ENCODE results near the gene ABCD3.
"Not testable (repeated sequence)": the region's sequence is repeated elsewhere in the genome, so short reads cannot be mapped to it uniquely, and the experiment has no call there.

ABCD3 gene

DNA sequence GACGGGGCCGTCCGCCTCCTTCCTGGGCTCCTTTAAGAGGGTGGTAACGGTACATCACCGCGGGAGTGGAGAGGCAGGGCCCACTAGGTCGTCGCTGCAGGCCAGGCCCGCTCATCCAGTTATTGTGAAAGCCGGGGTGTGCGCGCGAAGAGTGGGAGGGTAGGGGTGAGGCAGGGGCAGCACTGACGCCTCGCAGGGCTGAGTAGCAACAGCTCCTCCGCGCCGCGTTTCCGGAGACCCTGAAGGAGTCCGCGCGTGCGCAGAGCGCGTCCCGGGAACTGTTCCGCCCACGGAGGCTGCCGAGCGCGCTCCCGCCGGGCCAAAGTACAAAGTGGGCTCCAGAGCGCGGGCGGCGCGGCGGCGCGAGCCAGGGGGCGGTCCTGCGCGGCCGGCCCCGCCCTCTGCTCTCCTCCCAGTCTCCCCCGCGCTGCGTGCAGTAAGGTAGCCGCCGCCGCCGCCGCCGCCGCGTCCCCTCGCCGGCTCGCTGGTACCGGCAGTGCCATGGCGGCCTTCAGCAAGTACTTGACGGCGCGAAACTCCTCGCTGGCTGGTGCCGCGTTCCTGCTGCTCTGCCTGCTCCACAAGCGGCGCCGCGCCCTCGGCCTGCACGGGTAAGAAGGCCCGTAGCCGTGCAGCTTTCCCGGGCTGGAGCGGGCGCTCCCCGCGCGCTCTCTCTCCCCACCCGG, at the start of gene ABCD3:
Gene ABCD3 (plus strand): TSS at position 412 of the 686 bp plus-strand sequence. CDS start 90 bp downstream, at position 502.
- DNase-seq = peak; percentile 98

DNA sequence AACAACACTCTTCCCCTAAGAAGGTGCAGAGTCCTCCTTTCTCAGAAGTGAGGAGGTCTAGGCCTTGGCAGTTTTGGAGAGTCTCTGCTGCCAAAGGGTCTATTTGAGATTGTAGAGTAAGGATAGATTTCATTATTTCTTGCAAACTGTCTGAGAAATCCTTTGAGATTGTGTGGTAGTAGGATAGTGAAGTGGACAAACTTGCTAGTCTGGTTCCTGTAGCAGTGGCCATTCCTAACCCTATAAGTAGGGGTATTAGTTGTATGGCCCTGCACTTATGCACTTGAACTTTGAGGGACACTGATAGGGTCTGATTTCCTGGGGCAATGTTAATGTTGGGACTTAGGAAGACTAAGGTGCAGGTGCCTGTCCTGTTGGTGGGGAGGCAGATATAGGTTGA, 45.4 kb upstream of the ABCD3 start:
- DNase-seq = not testable (repeated sequence)

DNA sequence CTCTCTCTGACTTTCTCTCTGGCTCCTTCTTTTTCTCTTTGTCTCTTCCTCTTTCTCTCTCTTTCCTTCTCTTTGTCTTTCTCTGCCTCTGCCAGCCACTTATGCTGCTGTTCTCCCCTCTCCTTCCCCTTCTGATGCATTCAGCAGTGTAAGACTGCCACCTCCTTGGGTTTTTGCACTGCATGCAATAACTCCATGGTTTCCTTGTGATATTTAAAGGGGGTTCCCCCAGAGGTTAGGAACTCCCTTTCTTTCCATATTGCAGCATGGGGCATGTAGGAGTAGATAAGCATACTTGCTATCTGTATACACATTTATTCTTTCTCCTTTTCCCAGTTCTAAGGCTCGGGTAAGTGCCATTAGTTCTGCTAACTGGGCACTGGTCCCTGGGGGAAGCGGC, 44.9 kb upstream of the ABCD3 start:
- not testable (repeated sequence) for DNase-seq

DNA sequence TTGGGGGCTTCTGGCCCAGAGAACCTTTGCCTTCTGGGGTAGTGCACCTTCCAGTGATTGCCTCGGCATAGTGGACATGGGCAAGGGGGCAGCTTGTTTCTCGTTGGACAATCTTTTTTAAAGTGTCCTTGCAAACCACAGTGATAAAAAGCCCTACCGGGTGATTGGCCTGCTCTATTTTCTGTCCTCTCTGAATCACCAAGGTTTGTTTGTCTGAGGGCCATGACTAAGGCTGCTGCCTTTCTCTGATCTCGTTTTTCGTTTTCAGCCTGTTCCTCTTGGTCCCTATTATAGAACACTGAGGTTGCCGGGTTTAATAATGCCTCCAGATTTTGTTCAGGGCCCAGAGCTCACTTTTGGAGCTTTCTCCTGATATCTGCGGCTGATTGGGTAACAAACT, 42.5 kb upstream of the ABCD3 start:
- not testable (repeated sequence) for DNase-seq

DNA sequence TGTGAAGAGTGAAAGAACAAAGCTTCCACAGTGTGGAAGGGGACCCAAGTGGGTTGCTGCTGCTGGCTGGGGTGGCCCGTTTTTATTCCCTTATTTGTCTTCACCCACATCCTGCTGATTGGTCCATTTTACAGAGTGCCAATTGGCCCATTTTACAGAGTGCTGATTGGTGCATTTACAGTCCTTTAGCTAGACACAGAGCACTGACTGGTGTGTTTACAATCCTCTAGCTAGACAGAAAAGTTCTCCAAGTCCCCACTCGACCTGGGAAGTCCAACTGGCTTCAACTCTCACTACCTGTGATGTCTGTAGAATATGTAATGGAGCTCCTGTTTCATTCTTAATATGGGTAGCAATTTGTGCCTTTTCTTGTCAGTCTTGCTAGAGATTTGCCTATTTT, 39.7 kb upstream of the ABCD3 start:
- DNase-seq = not testable (repeated sequence)

DNA sequence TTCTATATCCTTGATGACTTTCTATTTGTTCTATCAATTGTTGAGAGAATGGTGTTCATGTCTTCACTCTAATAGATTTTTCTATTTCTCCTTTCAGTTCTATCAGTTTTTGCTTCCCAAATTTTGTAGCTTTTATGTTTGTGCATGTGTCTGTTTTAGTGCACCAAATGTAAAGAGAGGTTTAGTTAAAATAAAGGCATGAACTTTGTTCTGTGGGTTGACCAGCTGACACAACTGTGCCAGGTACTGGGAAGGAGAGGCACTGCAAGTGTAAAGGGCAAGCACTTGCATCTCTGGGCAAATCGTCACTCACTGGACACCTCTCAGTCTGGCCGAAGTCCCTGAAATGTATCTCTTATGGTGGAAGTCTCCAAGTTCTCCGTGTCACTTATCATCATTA, 38.6 kb upstream of the ABCD3 start:
- DNase-seq = no peak

DNA sequence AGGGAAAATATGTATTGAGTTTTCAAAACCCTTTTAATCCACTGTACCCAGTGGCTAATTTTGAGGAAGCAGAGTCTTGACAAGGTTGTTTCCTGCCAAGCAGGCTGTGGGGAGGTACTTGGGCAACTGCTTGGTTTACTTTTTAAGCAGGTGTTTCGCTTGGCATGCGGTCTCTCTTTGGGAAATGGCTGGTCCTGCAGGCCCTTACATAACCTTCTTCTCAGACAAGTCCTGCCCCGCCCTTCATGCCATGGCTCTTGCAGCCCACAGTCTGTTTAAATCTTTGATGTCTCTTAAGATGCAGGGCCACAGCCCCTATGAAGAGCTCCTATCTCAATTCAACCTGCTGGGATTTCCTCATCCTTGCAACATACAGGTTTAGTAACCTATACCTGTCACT, 36.0 kb upstream of the ABCD3 start:
- no peak for DNase-seq

DNA sequence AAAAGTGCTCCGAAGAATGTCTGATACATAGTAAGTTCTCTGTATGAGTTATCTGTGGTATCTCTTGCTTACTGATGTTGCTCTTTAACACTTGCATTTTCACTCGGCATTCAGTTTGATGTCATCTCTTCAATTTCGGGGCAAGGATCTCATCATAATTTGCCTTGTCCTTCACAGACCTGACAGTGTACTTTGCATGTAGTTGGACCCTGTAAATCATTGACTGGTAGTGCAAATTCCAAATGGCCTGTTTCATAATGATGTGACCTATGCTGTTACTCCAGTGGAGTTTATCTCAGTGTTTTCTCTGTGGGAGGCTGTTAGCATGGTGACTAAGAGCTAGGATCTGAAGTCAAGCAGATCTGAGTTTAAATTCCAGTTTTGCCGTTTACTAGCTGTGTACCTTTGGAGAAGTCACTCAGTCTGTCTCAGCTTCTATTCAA, 34.2 kb upstream of the ABCD3 start:
- DNase-seq = no peak

DNA sequence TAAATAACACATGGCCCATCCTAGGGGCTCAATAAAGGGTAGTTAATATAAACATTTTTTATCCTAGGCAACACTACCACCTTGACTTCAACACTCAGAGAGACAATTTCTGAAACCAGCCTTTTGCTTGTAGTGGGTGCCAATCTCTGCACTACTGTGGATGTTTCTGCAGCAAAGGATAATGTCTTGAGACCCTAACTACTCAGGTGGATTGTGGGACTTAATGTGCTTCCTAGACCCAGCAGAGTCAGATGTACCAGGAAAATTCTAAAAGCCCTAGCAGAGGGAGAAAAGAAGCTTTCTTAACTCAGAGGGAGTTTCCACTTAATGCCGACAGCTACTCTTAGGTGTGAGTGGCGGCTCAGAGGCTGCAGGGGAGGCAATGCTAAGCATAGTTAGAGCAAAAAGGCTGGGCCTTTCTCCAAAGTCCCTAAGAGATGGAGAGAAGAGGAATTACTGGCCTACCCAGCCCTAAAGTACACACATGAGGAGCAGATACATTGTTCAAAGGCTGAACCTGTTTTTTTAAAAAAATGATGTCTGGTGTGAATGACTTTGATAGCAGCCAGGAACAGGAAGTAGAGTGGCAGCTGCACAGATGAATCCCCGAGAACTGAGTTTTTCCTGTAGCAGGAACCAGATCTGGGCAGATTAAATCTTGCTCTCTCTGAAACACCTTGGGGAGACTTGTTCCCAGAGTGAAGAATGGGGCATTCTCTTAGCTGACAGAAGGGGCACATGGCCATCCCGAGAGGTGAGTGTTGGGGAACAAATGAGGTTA, 33.5 kb upstream of the ABCD3 start:
- DNase-seq = no peak

DNA sequence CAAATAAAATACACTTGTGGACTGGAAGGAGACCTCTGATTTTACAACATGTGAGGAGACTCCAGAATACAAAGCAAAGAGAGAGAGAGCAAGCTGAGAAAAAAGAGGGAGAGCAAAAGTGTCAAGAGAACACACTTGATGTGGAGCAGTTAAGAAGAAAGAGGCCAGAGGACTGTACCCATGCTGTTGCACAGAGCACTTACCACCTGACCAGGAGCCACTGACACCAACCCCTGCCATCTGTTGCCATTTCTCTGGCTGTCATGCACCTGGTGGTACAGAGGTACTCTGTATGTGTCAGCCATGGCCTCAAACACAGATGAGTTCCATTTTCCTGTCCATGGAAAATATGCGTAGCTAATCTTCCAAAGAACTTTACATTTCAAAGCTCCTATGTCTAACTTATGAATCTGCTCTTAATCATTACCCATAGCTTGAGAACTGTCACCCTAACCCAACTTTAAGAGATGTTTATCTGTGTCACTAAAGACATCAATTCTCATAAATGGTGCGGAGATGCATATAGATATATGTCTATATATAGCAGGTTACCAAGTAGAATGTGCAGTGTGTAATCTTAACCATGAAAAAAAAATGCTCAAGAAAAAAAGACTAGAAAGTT, 32.8 kb upstream of the ABCD3 start:
- DNase-seq = no peak

DNA sequence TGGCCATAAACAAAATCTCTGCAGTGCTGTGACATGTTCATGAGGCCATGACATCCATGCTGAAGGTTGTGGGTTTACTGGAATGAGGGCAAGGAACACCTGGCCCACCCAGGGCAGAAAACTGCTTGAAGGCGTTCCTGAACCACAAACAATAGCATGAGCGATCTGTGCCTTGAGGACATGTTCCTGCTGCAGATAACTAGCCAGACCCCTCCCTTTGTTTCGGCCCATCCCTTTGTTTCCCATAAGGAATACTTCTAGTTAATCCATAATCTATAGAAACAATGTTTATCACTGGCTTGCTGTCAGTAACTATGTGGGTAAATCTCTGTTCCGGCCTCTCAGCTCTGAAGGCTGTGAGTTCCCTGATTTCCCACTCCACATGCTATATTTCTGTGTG, 28.9 kb upstream of the ABCD3 start:
- DNase-seq = no peak

DNA sequence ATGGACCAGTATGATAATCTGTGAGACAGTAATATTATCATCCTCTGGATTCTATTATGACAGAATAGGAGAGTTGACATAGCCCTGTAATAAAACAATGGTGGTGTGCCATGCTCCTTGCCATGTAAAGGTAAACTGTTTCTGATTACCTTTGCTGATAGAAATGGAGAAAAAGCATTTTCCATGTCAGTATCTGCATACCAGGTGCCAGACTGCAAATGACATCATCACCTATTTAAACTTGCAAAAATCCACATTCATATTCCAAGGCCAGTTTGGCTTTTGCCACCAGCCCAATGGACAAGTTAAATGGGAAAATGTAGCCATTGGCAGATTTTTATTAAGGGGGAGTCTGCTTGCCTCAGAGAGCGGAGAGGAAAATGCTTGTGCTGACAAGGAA, 23.9 kb upstream of the ABCD3 start:
- DNase-seq = no peak

DNA sequence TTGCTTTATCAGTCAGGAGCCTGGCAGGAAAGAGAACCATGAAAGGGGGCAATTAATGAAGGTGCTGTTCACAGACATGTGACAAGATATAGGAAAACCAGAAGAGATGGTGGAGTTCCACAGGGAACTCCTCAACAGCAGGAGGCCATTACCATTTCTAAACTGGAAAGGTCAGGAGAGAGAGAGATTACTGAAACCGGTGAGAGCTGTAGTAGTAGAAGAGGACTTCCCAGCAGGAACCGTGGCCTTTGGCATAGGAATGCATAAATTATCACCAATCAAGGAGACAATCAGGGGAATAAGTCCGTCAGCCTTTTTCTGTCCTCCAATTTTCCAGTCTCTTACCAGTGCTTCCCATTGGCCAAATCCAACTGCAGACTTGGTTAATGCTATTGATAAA, 23.0 kb upstream of the ABCD3 start:
- no peak for DNase-seq

DNA sequence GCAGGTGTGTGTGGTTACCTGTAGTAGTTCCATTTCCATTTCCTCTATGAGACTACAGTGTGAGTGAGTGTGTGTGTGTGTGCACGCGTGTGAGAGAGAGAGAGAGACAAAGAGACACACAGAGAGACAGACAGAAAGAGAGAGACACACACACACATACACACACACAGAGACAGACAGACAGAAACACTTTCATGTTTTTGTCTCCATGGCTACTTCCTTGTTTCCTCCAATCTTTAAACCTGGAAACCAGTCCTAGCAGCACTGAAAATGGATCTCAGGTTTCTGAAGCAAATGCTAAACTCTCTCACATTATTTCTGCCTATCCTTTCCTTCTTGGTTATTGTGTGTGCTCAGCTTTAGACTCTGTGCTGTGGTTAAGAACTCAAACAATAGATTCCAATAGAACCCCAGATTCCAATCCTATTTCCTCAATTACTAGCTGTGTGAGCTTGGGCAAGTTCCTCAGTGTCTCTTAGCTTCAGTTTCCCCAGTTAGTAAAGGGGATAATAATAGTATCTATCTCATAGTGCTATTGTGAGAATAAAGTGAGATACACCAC, 22.4 kb upstream of the ABCD3 start:
- DNase-seq = no peak

DNA sequence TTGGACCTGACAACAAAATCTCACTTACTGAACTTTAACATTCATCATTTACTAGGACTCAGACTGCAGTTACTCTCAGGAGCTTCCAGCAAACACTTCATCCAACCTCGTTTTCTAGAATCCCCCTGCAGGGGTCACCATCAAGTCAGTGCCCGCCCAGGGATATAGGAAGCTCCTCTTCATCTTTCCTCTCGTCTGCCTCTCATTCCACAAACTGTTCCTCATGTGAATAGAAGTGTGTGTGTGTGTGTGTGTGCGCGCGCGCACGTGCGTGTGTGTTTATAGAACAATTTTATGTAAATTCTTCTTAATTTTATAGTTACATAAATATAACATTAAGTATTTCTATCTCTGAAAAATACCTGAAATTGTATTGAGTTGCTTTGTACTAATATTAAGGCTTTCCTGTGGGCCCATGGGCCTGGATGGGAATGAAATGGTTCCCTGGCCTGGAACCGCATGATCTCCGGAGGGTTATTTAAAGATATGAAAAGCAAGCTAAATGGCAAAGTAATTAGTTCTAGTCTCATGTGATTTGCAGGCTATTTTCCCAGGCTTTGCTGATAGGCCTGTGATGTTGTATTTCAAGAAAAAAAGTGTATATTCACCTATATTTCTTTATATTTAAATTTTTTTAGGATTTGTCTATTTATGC, 21.7 kb upstream of the ABCD3 start:
- no peak for DNase-seq

DNA sequence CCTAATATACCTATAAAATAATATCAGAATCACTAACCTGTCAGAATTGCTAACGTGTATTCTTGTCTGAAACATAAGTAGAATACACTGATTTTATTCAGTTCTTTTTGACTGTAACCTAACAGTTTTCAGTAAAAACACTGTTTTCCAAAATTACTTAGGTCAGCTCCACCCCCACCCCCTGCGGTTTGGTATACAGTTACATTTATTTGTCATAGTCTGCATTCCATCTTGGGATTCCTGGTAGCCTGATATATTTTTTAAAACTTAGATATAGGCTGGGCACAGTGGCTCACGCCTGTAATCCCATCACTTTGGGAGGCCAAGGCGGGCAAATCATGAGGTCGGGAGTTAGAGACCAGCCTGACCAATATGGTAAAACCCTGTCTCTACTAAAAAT, 19.8 kb upstream of the ABCD3 start:
- no peak for DNase-seq

DNA sequence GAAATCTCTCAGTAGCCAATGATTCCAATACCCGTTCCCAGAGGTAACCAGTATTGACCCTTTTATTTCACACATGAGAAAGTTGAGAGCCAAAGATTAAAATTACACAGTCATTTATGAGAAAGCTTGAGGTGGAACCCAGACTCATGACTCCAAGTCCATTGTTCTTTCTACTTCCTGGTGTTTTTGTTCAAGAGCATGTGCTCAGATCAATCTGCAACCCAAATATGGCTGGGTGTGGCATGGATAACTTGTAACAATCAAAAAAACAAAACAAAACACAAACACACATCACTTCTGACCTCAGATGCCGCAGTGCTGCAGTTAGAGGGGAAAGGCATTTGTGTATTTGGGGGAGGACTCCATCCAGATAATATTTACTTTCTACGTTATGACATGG, 18.7 kb upstream of the ABCD3 start:
- DNase-seq = no peak

DNA sequence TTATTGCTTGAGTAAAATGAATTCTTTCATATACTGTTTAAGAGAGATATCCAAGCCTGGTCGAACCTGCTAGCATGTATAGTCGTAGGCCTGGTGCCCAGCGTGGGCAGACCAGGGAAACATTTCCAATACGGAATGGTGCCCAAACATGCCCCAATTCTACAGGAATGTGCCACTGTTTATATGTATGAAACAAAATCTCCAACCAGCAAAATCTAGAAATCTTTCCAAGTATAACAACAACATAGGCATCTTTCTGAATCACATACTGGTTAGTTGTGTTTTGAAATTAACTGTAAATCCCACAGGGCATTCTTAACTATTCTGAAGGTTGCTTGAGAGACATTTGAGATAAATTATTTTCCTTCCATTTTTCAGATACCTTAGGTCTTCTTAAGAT, 17.0 kb upstream of the ABCD3 start:
- no peak for DNase-seq

DNA sequence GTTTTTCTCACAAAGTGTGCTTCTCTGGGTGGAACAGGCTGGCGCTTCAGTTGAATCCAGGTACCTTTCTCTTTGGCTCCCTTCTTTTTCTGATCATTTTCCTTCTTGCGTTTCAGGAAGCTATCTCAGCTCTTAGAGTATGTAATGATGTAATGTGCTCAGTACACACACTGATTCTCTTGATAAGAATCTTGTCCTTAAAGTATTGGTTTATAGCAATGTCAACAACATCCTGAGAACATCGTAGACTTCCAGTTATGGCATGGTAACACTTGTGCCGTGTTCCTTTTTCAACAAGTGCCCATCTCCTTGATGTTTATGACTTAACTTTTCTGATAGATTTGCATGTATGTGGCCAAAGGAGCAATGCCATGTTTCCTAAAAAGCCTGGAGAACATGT, 11.7 kb upstream of the ABCD3 start:
- DNase-seq = no peak

DNA sequence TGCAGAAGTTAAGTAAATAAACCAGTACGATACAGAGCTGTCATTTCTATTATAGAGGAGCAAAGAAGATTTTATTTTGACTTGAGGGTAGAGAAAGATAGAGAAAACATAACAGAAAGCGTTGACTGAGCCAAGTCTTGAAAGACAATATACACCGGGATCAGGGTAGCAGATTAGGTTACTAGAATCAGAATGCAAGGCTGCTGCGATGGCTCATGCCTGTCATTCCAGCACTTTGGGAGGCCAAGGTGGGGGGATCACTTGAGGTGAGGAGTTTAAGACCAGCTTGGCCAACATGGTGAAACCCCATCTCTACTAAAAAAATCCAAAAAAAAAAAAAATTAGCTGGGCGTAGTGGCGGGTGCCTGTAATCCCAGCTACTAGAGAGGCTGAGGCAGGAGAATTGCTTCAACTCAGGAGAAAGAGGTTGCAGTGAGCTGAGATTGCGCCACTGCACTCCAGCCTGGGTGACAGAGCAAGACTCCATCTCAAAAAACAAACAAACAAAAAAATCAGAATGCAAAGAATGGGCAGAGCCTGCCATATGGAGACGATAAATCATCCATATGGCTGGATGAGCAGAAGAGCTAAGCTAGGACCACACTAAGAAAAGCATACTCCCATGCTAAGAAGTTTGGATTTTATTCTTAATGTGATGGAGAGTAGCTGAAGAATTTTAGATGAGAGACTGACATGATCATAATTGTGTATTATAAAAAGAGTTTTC, 9.9 kb upstream of the ABCD3 start:
- no peak for DNase-seq

DNA sequence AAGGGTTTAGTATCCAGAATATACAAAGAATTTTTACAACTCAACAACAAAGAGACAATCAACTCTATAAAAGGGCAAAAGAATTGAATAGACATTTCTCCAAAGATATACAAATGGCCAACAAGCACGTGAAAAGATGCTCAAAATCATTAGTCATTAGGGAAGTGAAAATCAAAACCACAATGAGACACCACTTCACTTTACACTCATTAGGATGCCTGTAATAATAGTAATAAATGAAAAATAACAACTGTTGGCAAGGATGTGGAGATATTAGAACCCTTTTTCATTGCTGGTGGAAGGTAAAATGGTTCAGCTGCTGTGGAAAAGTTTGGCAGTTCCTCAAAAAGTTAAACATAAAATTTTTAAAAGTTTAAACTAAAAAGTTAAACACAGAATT, 7.0 kb upstream of the ABCD3 start:
- no peak for DNase-seq

DNA sequence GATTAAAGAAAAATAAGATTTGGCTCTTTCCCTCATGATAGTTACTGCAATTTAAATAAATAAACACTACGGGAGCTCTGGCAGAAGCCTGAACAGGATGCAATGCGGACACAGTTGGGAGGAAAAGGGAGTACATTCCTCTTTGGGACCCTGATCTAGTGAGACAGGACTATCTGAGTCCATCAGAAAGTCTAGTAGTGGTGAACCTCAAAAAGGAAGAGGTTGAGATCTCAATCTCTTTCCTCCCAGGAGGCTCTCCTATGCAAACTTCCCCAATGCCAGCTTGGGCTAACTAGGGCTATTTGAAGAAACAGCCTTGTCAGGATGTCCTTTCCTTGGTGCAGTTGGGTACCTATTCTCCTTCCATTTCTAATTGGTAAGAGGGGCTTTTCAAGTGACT, 4.9 kb upstream of the ABCD3 start:
- DNase-seq = no peak
